Fibroblast of gingiva (primary cell): Measurements from ENCODE around the gene GMPR.

ENCODE experiments used
- DNase-seq: peaks from one replicate; pipeline ENCODE4 v3.0.0-alpha.2; 2011; ENCODE audit warnings: low read depth

GMPR gene

GRCh38 chr6:16272201-16272600 lies 33.8 kb downstream of the GMPR start:
- no peak for DNase-seq

GRCh38 chr6:16273256-16273655 lies 34.9 kb downstream of the GMPR start:
- peak; percentile 14 for DNase-seq

- DNase-seq, result no peak
Observed at GRCh38 chr6:16274483-16274882, 36.1 kb downstream of the GMPR start.

GRCh38 chr6:16274885-16275589 lies 36.6 kb downstream of the GMPR start:
- DNase-seq, result no peak

- DNase-seq, result peak; percentile 75
Observed at GRCh38 chr6:16277101-16277981, 39.0 kb downstream of the GMPR start.

GRCh38 chr6:16278048-16278724 lies 39.8 kb downstream of the GMPR start:
- DNase-seq, result no peak

GRCh38 chr6:16278750-16279149 lies 40.4 kb downstream of the GMPR start:
- DNase-seq, result no peak

GRCh38 chr6:16279243-16279642 lies 40.9 kb downstream of the GMPR start:
- no peak for DNase-seq

- no peak for DNase-seq
Observed at GRCh38 chr6:16282370-16282769, 44.0 kb downstream of the GMPR start.

- no peak for DNase-seq
Observed at GRCh38 chr6:16284472-16284871, 46.1 kb downstream of the GMPR start.

GRCh38 chr6:16285467-16286150 lies 47.2 kb downstream of the GMPR start:
- no peak for DNase-seq

- peak; percentile 20 for DNase-seq
Observed at GRCh38 chr6:16286151-16286522, 47.8 kb downstream of the GMPR start.

- no peak for DNase-seq
Observed at GRCh38 chr6:16288163-16288562, 49.8 kb downstream of the GMPR start.

- DNase-seq, result no peak
Observed at GRCh38 chr6:16291739-16292138, 53.4 kb downstream of the GMPR start.

GRCh38 chr6:16292432-16292831 lies 54.0 kb downstream of the GMPR start:
- no peak for DNase-seq

- DNase-seq, result peak; percentile 39
Observed at GRCh38 chr6:16292942-16293341, 54.6 kb downstream of the GMPR start.

GRCh38 chr6:16294371-16294770 lies 56.0 kb downstream of the GMPR start:
- DNase-seq, result no peak

- DNase-seq, result no peak
Observed at GRCh38 chr6:16295060-16295459, 56.7 kb downstream of the GMPR start.

GRCh38 chr6:16295471-16295870 lies 57.1 kb downstream of the GMPR start:
- no peak for DNase-seq

- no peak for DNase-seq
Observed at GRCh38 chr6:16296061-16296670, 57.8 kb downstream of the GMPR start.

GRCh38 chr6:16299861-16300260 lies 61.5 kb downstream of the GMPR start:
- DNase-seq, result no peak

- DNase-seq, result no peak
Observed at GRCh38 chr6:16301511-16301910, 63.1 kb downstream of the GMPR start.
